SKM-1 treated with dmso at 0.1 percent for 144 hours (cell line): ENCODE results near the gene JARID2.

Source experiments
- DNase-seq: peaks from one replicate; lab custom pipeline; 2025; ENCODE audit not compliant: unreplicated experiment; lab: John Stamatoyannopoulos, UW

JARID2 gene

GRCh38 chr6:15527838-15528617 lies 282.2 kb downstream of the JARID2 start:
- no peak for DNase-seq

- DNase-seq: no peak
Observed at GRCh38 chr6:15528870-15529269, 283.0 kb downstream of the JARID2 start.

GRCh38 chr6:15530411-15530810 lies 284.5 kb downstream of the JARID2 start:
- DNase-seq: no peak

GRCh38 chr6:15531973-15532372 lies 286.1 kb downstream of the JARID2 start:
- DNase-seq: no peak

GRCh38 chr6:15533379-15534026 lies 287.6 kb downstream of the JARID2 start:
- DNase-seq: no peak

- peak; percentile 87 for DNase-seq
Observed at GRCh38 chr6:15534974-15535373, 289.1 kb downstream of the JARID2 start.

GRCh38 chr6:15535495-15536197 lies 289.8 kb downstream of the JARID2 start:
- DNase-seq: no peak

- DNase-seq: no peak
Observed at GRCh38 chr6:15536198-15536955, 290.5 kb downstream of the JARID2 start.

- no peak for DNase-seq
Observed at GRCh38 chr6:15538106-15538505, 292.2 kb downstream of the JARID2 start.

GRCh38 chr6:15538766-15539495 lies 293.1 kb downstream of the JARID2 start:
- no peak for DNase-seq

- peak; percentile 32 for DNase-seq
Observed at GRCh38 chr6:15539722-15540270, 293.9 kb downstream of the JARID2 start.

GRCh38 chr6:15543332-15543917 lies 297.6 kb downstream of the JARID2 start:
- peak; percentile 44 for DNase-seq

- DNase-seq: no peak
Observed at GRCh38 chr6:15544321-15544900, 298.5 kb downstream of the JARID2 start.

GRCh38 chr6:15546591-15546990 lies 300.7 kb downstream of the JARID2 start:
- DNase-seq: no peak

GRCh38 chr6:15547400-15547799 lies 301.5 kb downstream of the JARID2 start:
- no peak for DNase-seq

GRCh38 chr6:15549371-15549770 lies 303.5 kb downstream of the JARID2 start:
- no peak for DNase-seq

GRCh38 chr6:15550546-15551123 lies 304.8 kb downstream of the JARID2 start:
- DNase-seq: no peak

- DNase-seq: no peak
Observed at GRCh38 chr6:15551262-15551661, 305.4 kb downstream of the JARID2 start.

- no peak for DNase-seq
Observed at GRCh38 chr6:15551798-15552197, 305.9 kb downstream of the JARID2 start.
